GM19023 (cell line): ENCODE results near the gene INPP4B.

Experiments
- ATAC-seq: cut with Tn5 transposase; IDR thresholded peaks from one replicate; pipeline ENCODE4 v1.9.1; 2021; ENCODE audit warnings: mild to moderate bottlenecking, moderate library complexity; ENCODE audit not compliant: unreplicated experiment

The INPP4B gene

DNA sequence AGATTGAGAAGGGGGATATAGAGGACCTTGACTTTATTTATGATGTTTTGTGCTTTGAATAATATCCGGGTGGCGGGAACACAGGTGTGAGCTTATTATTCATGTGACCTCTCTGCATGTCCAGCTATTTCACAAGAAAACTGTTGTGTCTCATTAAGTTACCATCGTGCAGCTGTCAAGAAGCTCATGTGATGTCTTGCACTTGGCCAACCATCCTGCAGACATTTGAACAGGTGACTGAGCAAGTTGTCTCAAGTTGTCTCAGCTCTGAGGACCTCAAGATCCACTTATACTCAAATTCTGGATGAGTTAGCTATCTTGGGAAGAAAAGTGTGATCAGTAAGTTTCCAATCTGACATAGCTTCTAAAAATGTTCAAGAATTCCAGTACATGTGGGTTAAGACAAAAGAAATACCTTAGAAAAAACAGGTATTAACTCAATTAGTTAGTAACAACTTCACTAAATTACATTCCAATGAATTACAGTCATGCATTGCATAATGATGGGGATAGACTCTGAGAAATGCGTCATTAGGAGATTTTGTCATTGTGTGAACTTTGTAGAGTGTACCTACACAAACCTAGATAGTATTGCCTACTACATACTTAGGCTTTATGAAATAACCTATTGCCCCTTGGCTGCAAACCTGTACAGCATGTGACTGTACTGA lies 462.2 kb downstream of the INPP4B start:
- no peak for ATAC-seq

- ATAC-seq = no peak
Measured at GRCh38 chr4:142383354-142383753, 462.7 kb downstream of the INPP4B start.

DNA sequence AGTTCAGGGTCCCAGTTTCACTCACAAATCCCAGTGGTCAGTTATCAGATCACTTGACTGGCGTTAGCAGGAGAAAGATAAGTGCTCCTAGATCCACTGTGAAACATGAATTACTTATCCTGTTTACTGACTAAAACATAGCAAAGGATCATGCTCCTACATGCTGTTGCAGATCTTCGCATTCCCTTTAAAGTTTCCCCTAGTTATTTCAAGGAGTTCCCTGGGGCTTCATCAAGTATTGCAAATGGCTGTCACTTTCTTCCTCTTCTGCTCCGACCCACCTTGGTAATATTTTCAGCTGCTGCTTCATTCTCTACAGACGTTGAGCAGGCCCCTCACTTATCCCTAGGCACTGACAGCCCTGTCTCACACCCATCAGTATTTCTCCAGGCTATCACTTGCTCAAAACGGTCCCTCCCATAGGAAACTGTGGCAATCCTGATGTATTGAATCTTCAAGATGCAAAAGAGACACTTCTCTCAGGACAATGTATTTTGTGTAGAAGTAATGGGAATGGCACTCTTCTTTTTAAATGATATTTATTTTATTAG lies 466.0 kb downstream of the INPP4B start:
- ATAC-seq = no peak

GRCh38 chr4:142379277-142380051 lies 466.6 kb downstream of the INPP4B start:
- ATAC-seq = no peak

DNA sequence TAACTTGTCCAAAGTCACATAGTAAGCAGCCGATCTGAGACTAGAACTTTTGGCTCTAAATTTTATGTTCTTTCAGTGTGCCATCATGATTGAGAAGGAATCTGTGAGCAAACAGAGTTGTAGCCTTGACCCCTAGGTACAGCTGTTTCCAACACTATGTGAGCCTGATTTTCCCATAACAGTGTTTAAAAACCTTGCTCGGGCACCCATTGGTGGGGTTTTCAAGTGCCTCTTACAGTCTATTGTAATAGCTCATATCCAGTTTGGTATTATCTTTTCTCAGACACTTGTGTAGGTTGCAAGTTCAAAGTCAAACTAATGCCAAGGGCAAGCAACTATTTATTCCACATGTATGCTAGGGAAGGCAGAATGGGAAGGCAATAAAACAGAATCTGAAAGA lies 467.9 kb downstream of the INPP4B start:
- ATAC-seq = no peak

DNA sequence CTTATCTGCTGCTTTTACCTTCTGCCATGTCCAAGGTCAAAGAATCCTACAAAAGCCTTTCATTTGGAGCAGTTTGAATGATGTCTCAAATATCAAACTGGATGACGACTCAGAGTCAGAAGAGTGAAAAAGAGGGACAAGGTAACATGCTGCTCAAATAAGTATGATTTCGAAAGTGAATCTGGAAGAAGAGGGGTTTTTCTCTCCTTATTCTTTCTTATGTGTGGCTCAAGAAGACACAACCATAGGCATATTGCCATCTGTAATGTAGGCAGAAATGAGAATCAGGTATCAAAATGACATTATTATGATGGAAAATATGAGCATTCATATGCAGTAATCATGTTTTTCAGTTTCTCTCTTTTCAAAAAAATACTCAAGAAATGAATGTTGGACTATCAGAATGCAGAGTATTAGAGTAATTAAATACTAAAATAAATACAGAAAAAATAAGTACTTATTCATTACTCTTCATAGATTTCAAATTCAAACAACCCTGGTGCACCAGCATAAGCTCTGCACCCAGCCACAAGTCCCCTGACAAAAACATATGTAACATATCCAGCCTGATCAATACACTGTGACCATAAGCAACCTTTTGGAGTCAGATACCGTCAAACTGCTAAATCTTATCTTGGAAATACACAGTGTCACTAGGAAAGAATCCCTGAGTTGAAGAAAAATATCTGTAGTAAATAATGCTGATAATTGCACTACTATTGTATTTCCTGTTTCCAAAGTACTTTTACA lies 468.6 kb downstream of the INPP4B start:
- ATAC-seq = no peak

GRCh38 chr4:142376204-142376603 lies 469.9 kb downstream of the INPP4B start:
- no peak for ATAC-seq

DNA sequence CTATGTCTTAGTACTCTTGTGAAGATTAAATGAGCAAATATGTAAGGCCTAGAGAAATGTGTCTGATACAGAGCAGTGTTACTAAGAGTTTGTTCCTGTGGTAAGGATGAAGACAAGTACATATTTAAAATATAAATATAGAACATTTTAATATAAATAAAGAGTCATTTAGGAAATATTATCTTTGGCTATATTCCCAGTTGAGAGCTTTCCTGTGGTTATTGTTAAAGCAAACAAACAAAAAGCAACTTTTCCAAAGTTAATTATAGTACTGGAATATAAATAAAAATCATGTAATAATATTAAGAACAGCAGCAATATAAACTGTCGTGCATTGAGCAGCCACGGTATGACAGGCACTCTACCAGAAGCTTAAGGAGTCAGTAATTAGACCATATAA lies 472.5 kb downstream of the INPP4B start:
- no peak for ATAC-seq

DNA sequence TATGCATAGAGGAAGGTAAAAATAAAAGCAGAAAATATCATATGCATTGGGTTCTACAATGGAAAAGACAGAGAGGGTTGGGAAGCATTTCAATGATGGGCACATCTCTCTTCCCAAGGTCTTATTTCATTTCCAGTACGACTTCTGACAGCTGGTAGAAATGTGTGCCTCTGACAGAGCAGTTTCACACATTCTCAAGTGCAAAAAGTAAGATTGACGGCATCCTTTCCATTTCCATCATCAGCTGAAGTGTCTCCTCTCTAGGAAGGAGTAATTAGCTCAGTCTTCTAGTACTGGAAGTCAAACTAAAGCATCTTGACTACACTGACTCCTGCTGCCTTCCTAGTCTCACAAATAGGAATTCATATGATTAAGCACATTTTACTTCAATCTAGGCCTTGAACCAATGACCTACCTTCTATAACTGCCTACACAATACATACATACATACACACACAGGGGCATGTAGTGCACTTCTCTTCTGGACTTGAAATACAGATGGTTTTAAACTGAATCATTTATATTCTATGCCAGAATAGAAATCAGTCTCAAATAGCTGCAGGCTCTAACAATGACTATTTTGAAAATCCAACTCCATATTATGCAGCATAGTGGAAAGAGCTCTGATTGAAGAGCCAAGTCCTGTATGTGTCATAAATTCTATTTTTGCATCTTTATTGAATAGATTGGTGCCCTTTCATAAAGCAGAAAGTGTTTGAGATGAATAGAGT lies 473.4 kb downstream of the INPP4B start:
- ATAC-seq = no peak

GRCh38 chr4:142369141-142369540 lies 477.0 kb downstream of the INPP4B start:
- ATAC-seq = no peak

GRCh38 chr4:142367418-142368180 lies 478.5 kb downstream of the INPP4B start:
- no peak for ATAC-seq

DNA sequence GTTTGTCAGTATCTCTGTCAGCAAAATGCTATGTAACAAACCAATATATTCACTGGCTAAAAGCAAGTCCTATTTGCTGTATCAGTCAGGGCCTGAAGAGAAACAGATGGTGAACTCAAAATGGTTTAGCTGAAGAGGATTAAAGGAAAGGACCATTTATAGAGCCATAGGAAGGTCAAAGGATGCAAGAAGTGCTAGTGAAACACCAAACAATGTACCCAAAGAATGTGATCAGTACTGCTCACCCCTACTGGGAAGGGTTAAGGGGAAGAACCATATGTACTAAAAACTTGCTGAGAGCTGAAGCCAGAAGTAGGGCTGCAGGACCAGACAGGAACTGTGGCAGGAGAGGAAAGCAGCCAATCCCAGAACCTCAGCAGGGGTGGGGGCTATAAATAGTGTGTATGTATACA lies 479.3 kb downstream of the INPP4B start:
- no peak for ATAC-seq

DNA sequence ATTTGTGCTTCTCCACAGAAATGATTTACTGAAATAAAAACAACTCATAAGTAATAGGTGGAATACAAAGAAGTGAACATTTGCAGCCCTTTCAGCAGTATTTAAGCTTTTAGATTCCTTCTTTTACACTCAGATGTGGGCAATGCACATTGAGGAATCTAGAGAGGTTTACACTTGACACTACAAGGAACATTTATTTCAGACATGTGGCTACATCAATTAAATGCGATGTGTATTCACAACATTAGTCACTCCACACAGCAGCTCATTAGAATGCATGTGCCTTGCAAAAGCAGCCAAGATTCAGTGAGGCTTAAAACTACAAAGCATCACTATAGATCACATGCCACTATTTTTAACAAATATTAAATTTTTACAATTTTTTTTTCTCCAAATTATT lies 480.7 kb downstream of the INPP4B start:
- no peak for ATAC-seq

GRCh38 chr4:142363686-142364085 lies 482.4 kb downstream of the INPP4B start:
- no peak for ATAC-seq

DNA sequence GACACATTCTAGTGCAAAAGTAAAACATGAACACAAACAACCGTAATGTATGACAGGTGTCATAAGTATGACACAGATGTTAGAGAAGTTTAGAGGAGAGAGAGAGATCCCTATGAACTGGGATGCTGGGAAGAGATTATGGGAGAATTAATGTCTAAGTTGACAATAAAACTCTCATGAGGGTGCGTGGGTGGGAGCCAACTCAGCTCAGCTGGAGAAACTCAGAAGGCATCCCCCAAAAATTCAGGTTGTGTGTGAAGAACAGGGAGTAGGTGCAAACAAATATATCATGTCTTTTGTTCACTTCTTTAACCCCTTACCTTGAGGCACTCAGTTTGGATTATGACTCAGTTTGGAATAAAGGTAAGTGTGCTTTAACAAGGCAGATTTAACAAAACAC lies 484.1 kb downstream of the INPP4B start:
- no peak for ATAC-seq

- ATAC-seq = no peak
Measured at GRCh38 chr4:142360657-142361056, 485.4 kb downstream of the INPP4B start.

DNA sequence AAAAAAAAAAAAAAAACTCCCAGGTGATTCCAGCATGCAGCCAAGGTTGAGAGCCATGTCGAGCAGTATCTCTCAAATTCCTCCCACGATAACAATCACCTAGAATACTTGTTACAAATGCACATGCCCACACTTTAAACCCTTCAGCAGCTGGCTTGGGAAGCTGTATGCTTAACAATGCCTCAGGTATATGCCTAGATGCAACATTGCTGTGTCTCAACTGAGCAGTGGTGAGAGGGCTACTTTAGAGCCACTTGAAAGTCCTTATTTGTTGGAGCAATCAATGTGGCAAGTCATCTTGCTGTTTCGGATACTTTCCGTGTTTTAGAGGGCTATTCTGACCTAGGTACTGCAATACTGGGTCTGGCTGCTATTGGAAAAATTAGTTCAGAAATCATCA lies 487.4 kb downstream of the INPP4B start:
- no peak for ATAC-seq

GRCh38 chr4:142356801-142357200 lies 489.3 kb downstream of the INPP4B start:
- no peak for ATAC-seq

DNA sequence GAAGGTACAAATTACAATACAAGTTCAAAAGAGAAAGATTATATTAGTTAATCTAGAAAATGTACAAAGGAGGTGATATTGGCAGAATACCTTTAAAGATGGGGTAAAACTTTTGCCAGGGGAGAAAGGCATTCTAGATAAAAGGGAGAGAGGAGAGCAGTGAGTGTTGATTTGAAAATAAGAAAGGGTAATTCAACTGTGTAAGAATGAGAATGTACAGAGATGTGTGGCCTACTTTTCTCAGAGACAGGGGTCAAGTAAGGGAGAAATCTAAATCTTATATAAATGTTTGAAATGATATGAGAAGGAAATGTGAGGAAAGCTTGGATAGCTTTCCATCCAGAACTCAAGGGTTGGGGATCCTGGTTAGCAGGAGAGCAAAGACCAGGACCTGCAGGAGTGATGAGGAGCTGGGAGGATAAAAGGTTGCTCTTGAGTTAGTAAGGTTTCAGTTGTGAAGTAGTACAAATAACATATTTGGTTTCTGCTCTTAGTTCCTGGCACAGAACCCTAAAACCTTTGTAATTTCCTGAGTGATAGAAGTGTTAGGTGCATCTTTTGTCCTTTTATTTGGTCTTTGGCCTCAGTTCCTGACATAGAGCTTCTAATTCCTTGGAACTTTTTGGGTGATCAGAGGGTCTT lies 489.9 kb downstream of the INPP4B start:
- no peak for ATAC-seq
